H1 (cell line): Measurements from ENCODE around the gene OLFM2. TPM values are rescaled to one million over a fixed set of nuclear protein-coding genes. Genes with fewer than 3 reads are reported as not detected.

ENCODE experiments used
- CTCF ChIA-PET: fragments of 300-600 bp; sonication (Branson Sonifier 250); formaldehyde crosslinking; loops from one replicate; lab custom pipeline; 2021; ENCODE audit not compliant: partially characterized antibody; lab: Charles Lee
- POLR2A ChIA-PET: fragments of 300-600 bp; sonication (Branson Sonifier 250); formaldehyde crosslinking; loops from one replicate; lab custom pipeline; 2021; ENCODE audit warnings: inconsistent platforms; ENCODE audit not compliant: partially characterized antibody; lab: Charles Lee
- DNase-seq, 2 experiments: peaks; one replicate each; pipeline versions ENCODE4 v3.0.0 to v3.0.0-alpha.2; 2010 to 2022; ENCODE audit warnings: low spot score in 2 of 2, low read depth in 1 of 2, mixed read lengths in 1 of 2
- FAIRE-seq: peaks from 2 replicates; lab custom pipeline; 2011; peaks lifted over from hg19 to GRCh38; lab: Jason Lieb, UNC
- H2AFZ ChIP-seq: 2 replicates; pipeline ENCODE4 v1.8.1; 2012; ENCODE audit warnings: low read length, inconsistent platforms
- H2AK5ac ChIP-seq: 2 replicates; pipeline ENCODE4 v1.6.1; 2013; ENCODE audit warnings: low read depth, low read length
- H2BK120ac ChIP-seq: replicated peaks from 2 replicates; pipeline ENCODE3; 2013; ENCODE audit warnings: low read depth, low read length, inconsistent platforms
- H2BK12ac ChIP-seq: 2 replicates; pipeline ENCODE4 v1.6.1; 2013; ENCODE audit warnings: low read depth, low read length
- H2BK15ac ChIP-seq: 2 replicates; pipeline ENCODE4 v1.6.1; 2013; ENCODE audit warnings: low read length
- H2BK20ac ChIP-seq: 2 replicates; pipeline ENCODE4 v1.6.1; 2013; ENCODE audit warnings: low read length
- H2BK5ac ChIP-seq: 2 replicates; pipeline ENCODE4 v1.6.1; 2013; ENCODE audit warnings: low read depth, low read length
- H3K14ac ChIP-seq: 2 replicates; pipeline ENCODE4 v1.6.1; 2013; ENCODE audit warnings: inconsistent platforms; ENCODE audit not compliant: insufficient read length
- H3K18ac ChIP-seq: 2 replicates; pipeline ENCODE4 v1.6.1; 2013; ENCODE audit warnings: low read length; ENCODE audit errors: extremely low read depth
- H3K23ac ChIP-seq: 2 replicates; pipeline ENCODE4 v1.6.1; 2013; ENCODE audit warnings: inconsistent platforms; ENCODE audit not compliant: insufficient read length
- H3K23me2 ChIP-seq: 2 replicates; pipeline ENCODE4 v1.6.1; 2013; ENCODE audit warnings: low read depth, low read length
- H3K27ac ChIP-seq: 2 replicates; pipeline ENCODE4 v1.6.1; 2011; ENCODE audit warnings: low read depth, low read length, inconsistent platforms
- H3K27me3 ChIP-seq, 4 experiments: replicated peaks in 1 of 4; 1 replicate in 1 of 4; 2 replicates in 3 of 4; pipeline versions ENCODE4 v1.6.1 to v1.8.1; 2011 to 2013; ENCODE audit warnings: low read length in 3 of 4, mild to moderate bottlenecking in 3 of 4, inconsistent platforms in 2 of 4, mixed read lengths in 2 of 4, moderate library complexity in 1 of 4; ENCODE audit not compliant: control insufficient read depth in 3 of 4, insufficient read depth in 3 of 4; ENCODE audit errors: extremely low read depth in 1 of 4
- H3K36me3 ChIP-seq, 4 experiments: 2 replicates each; pipeline versions ENCODE4 v1.6.1 to v1.8.1; 2011 to 2013; ENCODE audit warnings: mild to moderate bottlenecking in 4 of 4, low read length in 3 of 4, moderate library complexity in 2 of 4, control low read depth in 1 of 4, inconsistent platforms in 1 of 4; ENCODE audit not compliant: insufficient read depth in 4 of 4, control insufficient read depth in 2 of 4
- H3K4ac ChIP-seq: replicated peaks from 2 replicates; pipeline ENCODE3; 2013; ENCODE audit warnings: low read length, low read depth, mixed read lengths, inconsistent platforms; ENCODE audit not compliant: insufficient read length
- H3K4me1 ChIP-seq, 4 experiments: replicated peaks in 1 of 4; 1 replicate in 1 of 4; 2 replicates in 3 of 4; pipeline versions ENCODE4 v1.6.1 to v1.8.1; 2011 to 2013; ENCODE audit warnings: low read length in 3 of 4, inconsistent platforms in 2 of 4, mixed read lengths in 1 of 4; ENCODE audit not compliant: insufficient read depth in 4 of 4, control insufficient read depth in 3 of 4
- H3K4me2 ChIP-seq, 2 experiments: 2 replicates each; pipeline versions ENCODE4 v1.6.1 to v1.8.1; 2011 to 2013; ENCODE audit warnings: low read depth in 2 of 2, low read length in 2 of 2, control low read depth in 1 of 2, inconsistent platforms in 1 of 2, mild to moderate bottlenecking in 1 of 2; ENCODE audit not compliant: insufficient read depth in 1 of 2
- H3K4me3 ChIP-seq, 4 experiments: fragments of 200-600, 300-600 bp in 1 of 4; sonication (generic), shearing (Covaris generic), sonication (Bioruptor Twin) in 1 of 4; 2 replicates each; pipeline versions ENCODE4 v1.5.1 to v1.8.1; 2011 to 2016; ENCODE audit warnings: low read length in 4 of 4, low read depth in 3 of 4, control low read depth in 2 of 4, inconsistent platforms in 2 of 4, mild to moderate bottlenecking in 2 of 4, mixed read lengths in 1 of 4, moderate library complexity in 1 of 4; ENCODE audit not compliant: insufficient read depth in 2 of 4; ENCODE audit errors: extremely low read depth in 1 of 4
- H3K56ac ChIP-seq: replicated peaks from 2 replicates; pipeline ENCODE3; 2013; ENCODE audit warnings: low read depth, mild to moderate bottlenecking, mixed read lengths, low read length, inconsistent platforms; ENCODE audit not compliant: insufficient read length
- H3K79me1 ChIP-seq: 2 replicates; pipeline ENCODE4 v1.6.1; 2013; ENCODE audit warnings: low read depth, low read length, control low read depth
- H3K79me2 ChIP-seq, 2 experiments: 2 replicates each; pipeline versions ENCODE4 v1.6.1 to v1.8.1; 2012 to 2013; ENCODE audit warnings: low read length in 2 of 2, mild to moderate bottlenecking in 2 of 2, inconsistent platforms in 1 of 2; ENCODE audit not compliant: insufficient read depth in 2 of 2, control insufficient read depth in 1 of 2
- H3K9ac ChIP-seq, 4 experiments: replicated peaks in 1 of 4; 1 replicate in 1 of 4; 2 replicates in 3 of 4; pipeline versions ENCODE4 v1.6.1 to v1.8.1; 2011 to 2013; ENCODE audit warnings: low read depth in 3 of 4, low read length in 3 of 4, control low read depth in 2 of 4, mild to moderate bottlenecking in 2 of 4, moderate library complexity in 2 of 4, inconsistent platforms in 1 of 4; ENCODE audit errors: extremely low read depth in 1 of 4
- H3K9me3 ChIP-seq, 2 experiments: 2 replicates each; pipeline versions ENCODE4 v1.6.1 to v1.8.1; 2012 to 2013; ENCODE audit warnings: mild to moderate bottlenecking in 2 of 2, moderate library complexity in 2 of 2, control low read depth in 1 of 2, inconsistent platforms in 1 of 2, low read depth in 1 of 2, low read length in 1 of 2, mixed read lengths in 1 of 2; ENCODE audit not compliant: insufficient read depth in 2 of 2
- H4K20me1 ChIP-seq, 2 experiments: replicated peaks in 1 of 2; 2 replicates each; pipeline versions ENCODE3 to v1.8.1; 2011 to 2013; ENCODE audit warnings: inconsistent platforms in 2 of 2, low read length in 2 of 2, mild to moderate bottlenecking in 1 of 2; ENCODE audit not compliant: insufficient read depth in 2 of 2, control insufficient read depth in 1 of 2
- H4K5ac ChIP-seq: 2 replicates; pipeline ENCODE4 v1.6.1; 2013; ENCODE audit warnings: low read length, low read depth, mixed read lengths, inconsistent platforms; ENCODE audit not compliant: insufficient read length
- H4K8ac ChIP-seq: 2 replicates; pipeline ENCODE4 v1.8.0; 2013; ENCODE audit warnings: mild to moderate bottlenecking, moderate library complexity, low read length, inconsistent platforms; ENCODE audit not compliant: insufficient read depth; ENCODE audit errors: extremely low read depth
- H4K91ac ChIP-seq: replicated peaks from 2 replicates; pipeline ENCODE3; 2013; ENCODE audit warnings: low read length, mixed read lengths, inconsistent platforms; ENCODE audit not compliant: insufficient read length
- ATF2 ChIP-seq: IDR thresholded peaks from 2 replicates; pipeline ENCODE4 v1.6.1; 2012; ENCODE audit warnings: low read length, inconsistent platforms
- BCL11A ChIP-seq, 2 experiments: IDR thresholded peaks; one replicate each; pipeline ENCODE4 v1.6.1; 2011; ENCODE audit warnings: low read depth in 2 of 2, low read length in 2 of 2, mild to moderate bottlenecking in 2 of 2
- CBX8 ChIP-seq: fragments of 300-800, 300-1000 bp; sonication (generic); IDR thresholded peaks from 2 replicates; pipeline ENCODE4 v1.7.1; 2016; ENCODE audit warnings: low read depth, low read length, borderline replicate concordance
- EP300 ChIP-seq, 2 experiments: IDR thresholded peaks; 1 replicate in 1 of 2; 2 replicates in 1 of 2; pipeline ENCODE4 v1.6.1; 2011 to 2012; ENCODE audit warnings: low read depth in 2 of 2, low read length in 2 of 2, mild to moderate bottlenecking in 2 of 2, borderline replicate concordance in 1 of 2, inconsistent platforms in 1 of 2, moderate library complexity in 1 of 2
- NANOG ChIP-seq: IDR thresholded peaks from 2 replicates; pipeline ENCODE4 v1.6.1; 2011; ENCODE audit warnings: low read length, low read depth, mild to moderate bottlenecking, inconsistent platforms; ENCODE audit not compliant: insufficient read depth, poor library complexity, severe bottlenecking
- PHF8 ChIP-seq: fragments of 200-600 bp; sonication (generic); conservative IDR thresholded peaks from 2 replicates; pipeline ENCODE4 v1.7.1; 2012; ENCODE audit warnings: low read depth, mild to moderate bottlenecking, inconsistent platforms, low read length, moderate library complexity
- POLR2A ChIP-seq, 2 experiments: IDR thresholded peaks; 1 replicate in 1 of 2; 2 replicates in 1 of 2; pipeline ENCODE4 v1.6.1; 2011; ENCODE audit warnings: low read depth in 2 of 2, low read length in 2 of 2, mild to moderate bottlenecking in 2 of 2; ENCODE audit errors: control extremely low read depth in 1 of 2
- SIRT6 ChIP-seq: IDR thresholded peaks from one replicate; pipeline ENCODE4 v1.7.1; 2012; ENCODE audit warnings: low read length, inconsistent platforms
- SRF ChIP-seq: IDR thresholded peaks from 2 replicates; pipeline ENCODE4 v1.6.1; 2011; ENCODE audit warnings: mild to moderate bottlenecking, low read depth, low read length, moderate library complexity
- TAF1 ChIP-seq: IDR thresholded peaks from 2 replicates; pipeline ENCODE4 v1.6.1; 2011; ENCODE audit warnings: mild to moderate bottlenecking, low read depth, low read length
- TEAD4 ChIP-seq: IDR thresholded peaks from 2 replicates; pipeline ENCODE4 v1.6.1; 2012; ENCODE audit warnings: low read depth, low read length, inconsistent platforms, mixed read lengths
- WGBS, 2 experiments: shearing (Covaris generic) in 1 of 2; methylation state at CpG; one replicate each; pipeline versions ENCODE4 v1.1.6 to v1.1.7; 2013 to 2015; ENCODE audit warnings: low lambda C conversion rate in 2 of 2, mixed read lengths in 2 of 2, inconsistent platforms in 1 of 2, low coverage in 1 of 2, missing lambda C conversion rate in 1 of 2; ENCODE audit not compliant: insufficient replicate concordance in 2 of 2, insufficient coverage in 1 of 2, insufficient read length in 1 of 2; ENCODE audit errors: extremely low coverage in 1 of 2, missing lambda C conversion rate in 1 of 2; 5-methylcytosine and 5-hydroxymethylcytosine counted together
- polyA plus RNA-seq, 7 experiments: library from polyadenylated mRNA; depleted of rRNA in 3 of 7; stranded (reverse) in 5 of 7; unstranded in 2 of 7; fragments of >200 nt in 5 of 7; fragments of 200-250 nt in 2 of 7; gene quantifications; 1 replicate in 5 of 7; 2 replicates in 1 of 7; 4 replicates in 1 of 7; pipeline versions ENCODE4 v1.2.1 to v1.2.3, GENCODE V29; 2011 to 2013; ENCODE audit warnings: missing spikeins in 2 of 7, mixed read lengths in 2 of 7
- total RNA-seq: library from RNA; stranded (reverse); fragmentation: NEBNext Ultra II Directional; extraction: Animal tissue kit (Norgen Biotek cat#: 25700); gene quantifications from 2 replicates; pipeline ENCODE4 v1.2.1, GENCODE V29; 2021

Gene OLFM2
- total and polyA plus RNA-seq, 2 of the 8 experiments (the other 6 are each of a cell fraction or from before 2014, with no cell fraction given): 68.2 to 151 TPM

GRCh38 chr19:9842834-9843625 is 93.3 kb downstream of the OLFM2 start:
- Histone ChIP-seq H4K91ac (no peak overlapping the region), H4K5ac (no peak overlapping the region), H3K9ac (no peak overlapping the region), H3K18ac (no peak overlapping the region), H3K4me3 (no peak overlapping the region), H2AFZ (no peak overlapping the region), H3K4me1 (peaks cover 0 to 1% (median 0%) of the 10 kb centered on the region in 4 experiments; a peak in 2 of 7 replicates), H2BK15ac (no peak overlapping the region), H3K23me2 (no peaks in the 10 kb centered on the region), H3K23ac (no peak overlapping the region), H3K9me3 (no peaks in the 10 kb centered on the region), H3K27me3 (no peaks in the 10 kb centered on the region), H2BK120ac (no peak overlapping the region), H3K4me2 (no peak overlapping the region), H3K79me1 (peaks cover under 1% of the 10 kb centered on the region), H2BK20ac (no peak overlapping the region), H4K8ac (no peak overlapping the region), H2AK5ac (no peak overlapping the region), H2BK12ac (no peak overlapping the region), H3K27ac (no peak overlapping the region), H3K36me3 (peaks cover 5 to 36% (median 9%) of the 10 kb centered on the region in 4 experiments; a peak in 6 of 8 replicates), H3K4ac (no peak overlapping the region), H4K20me1 (peaks cover 14 to 37% of the 10 kb centered on the region in 2 experiments), H2BK5ac (no peak overlapping the region), H3K14ac (no peak overlapping the region), H3K79me2 (no peaks in the 10 kb centered on the region; a peak in 1 of 4 replicates), H3K56ac (no peak overlapping the region)
- ChIA-PET POLR2A (interaction anchor here (0.5 kb wide), 1 partner anchor 18 kb away, joined by 3 read pairs; no protein-coding TSS in a partner anchor), CTCF (no interaction called here)
- no peak for DNase-seq
- 84% methylated on average over 9 of the region's 9 CpGs; no CpG with 5 or more reads in 1 of the 2 experiments for WGBS, 2 experiments
- no peak for FAIRE-seq
- TF ChIP-seq POLR2A (IDR thresholded peaks at IDR 0.05; ENCODE audit: control extremely low read depth in 1 of 2, low read depth in 2 of 2, low read length in 2 of 2) (no peak), TAF1 (no peak), SIRT6 (no peak), EP300 (IDR thresholded peaks at IDR 0.05; ENCODE audit: borderline replicate concordance in 1 of 2, low read depth in 2 of 2, low read length in 2 of 2) (no peak), CBX8 (no peak), PHF8 (no peak), SRF (no peak), TEAD4 (no peak), BCL11A (IDR thresholded peaks at IDR 0.05; ENCODE audit: low read depth in 2 of 2, low read length in 2 of 2) (no peak), NANOG (no peak), ATF2 (no peak)
